Measurements from ENCODE around the gene PDZRN3.
"Not testable (repeated sequence)": the region's sequence is repeated elsewhere in the genome, so short reads cannot be mapped to it uniquely, and the experiment has no call there.

Gene PDZRN3

DNA sequence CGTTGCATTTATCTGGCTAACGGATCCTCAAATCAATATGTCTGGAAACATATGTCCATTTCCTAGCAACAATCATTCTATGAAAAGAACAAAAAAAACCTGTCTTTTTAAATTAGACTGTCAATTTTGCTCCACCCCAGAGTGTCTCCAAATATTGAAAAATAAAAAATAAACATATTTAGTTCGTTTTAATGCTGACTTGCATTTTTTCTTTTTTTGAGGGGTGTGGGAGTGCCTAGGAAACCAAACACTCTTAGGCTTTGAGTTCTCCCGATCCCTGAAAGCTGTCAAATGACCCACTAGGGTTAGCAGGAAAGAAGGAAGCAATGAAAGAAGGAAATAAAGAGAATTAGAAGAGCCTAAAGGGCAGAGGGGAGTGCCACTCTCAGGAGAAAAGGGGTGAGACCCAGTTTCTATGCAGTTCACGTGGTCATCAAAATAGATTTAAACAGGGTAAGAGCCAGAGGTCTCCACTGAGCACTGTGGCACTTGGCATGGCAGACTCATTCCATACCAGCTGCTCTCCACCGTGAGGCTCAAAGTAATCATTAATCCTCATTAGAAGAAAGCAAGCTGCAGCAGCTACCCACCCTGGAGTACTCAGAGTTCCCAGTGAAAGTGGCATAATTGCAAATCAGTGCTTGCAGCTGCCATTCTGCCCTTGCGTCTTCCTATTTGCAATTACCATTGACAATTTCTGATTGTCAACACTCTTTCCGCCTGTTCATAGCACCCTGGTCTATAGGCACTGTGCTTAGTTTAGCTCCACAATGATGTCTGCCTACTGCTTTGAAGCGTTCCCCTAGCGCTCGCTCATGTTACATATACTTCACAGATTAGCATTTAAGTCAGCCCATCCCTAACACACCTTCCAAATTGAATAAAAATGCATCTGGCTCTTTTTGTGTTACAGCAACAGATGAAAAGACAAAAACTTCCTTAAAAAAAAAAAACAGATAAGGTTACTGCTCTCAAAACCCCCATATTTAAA, 32.3 kb downstream of the PDZRN3 start:
- DNase-seq, result no peak

DNA sequence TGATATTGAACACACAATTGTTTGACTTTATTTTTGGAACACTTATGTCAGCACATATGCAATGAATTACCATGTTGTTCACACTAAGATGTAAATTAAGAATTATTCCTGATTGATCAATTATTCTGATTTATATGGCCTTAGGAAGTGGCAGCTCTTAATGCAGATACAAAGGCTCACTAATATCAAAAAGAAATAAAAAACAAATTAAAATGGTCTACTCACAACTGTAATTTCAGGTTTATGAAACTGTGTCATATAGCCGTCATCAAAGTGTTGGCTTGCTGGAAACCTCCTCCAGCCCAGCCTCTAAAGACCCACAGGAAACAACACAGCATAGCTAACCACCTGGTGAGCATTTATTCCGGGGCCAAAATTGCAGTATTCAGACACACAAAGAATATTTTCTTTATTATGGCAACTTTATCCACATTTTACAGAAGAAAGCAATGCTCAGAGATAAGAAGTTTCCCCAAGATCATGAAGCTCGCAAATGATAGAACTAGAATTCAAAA, 33.4 kb downstream of the PDZRN3 start:
- DNase-seq, result no peak

DNA sequence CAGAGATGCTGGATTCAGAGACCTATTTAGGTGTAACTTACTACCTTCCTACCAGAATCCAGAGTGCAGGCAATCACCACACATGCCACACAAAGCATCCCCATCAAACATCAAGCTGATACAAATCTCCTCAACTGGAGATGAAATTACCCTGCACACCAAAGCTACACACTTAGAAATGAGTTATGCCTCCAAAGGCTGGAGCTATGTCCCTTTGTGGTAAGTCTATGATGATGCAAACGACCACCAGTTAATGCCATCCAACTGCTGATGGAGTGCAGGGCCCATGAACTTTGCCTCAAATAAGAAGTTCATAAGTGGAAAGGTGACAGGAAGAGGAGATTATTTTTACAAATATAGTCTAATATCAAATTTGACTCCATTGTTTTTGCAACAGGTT, 38.1 kb downstream of the PDZRN3 start:
- no peak for DNase-seq

DNA sequence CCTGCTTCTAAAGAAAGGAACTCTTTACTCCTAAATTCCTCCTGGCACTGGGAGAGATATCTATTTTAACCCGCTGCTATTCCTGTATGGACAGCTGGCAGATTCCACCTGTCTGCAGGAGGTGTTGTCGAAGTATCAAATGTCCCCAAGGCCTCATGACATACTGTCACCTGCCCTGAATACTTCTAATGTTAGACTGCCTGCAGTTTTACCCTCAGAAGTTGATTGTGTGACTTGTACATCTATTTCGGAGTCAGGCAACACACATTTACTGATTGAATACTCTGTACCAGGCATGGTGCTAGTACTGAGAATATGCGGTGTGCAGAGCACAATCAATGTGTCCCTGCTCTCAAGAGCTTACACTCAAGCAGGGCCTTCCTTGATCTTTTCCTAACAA, 38.6 kb downstream of the PDZRN3 start:
- DNase-seq, result no peak

DNA sequence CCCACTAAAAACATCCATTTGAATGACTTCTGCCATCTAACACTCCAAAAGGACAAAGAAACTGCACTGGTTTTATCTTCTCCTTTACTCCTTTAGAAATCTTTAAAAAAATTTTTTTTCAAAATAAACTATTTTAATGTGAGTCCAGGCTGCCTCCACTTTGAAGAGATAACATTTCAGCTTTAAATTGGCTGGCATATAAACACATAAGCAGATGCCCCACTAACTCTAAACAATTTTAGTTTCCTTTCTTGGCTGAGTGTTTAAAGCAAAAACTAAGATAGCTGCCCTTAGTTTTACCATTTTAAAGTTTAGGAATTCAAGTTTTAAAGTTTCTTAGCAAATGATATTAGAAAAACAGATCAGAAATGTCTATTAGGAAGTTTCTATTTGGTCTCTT, 39.9 kb downstream of the PDZRN3 start:
- DNase-seq, result no peak

DNA sequence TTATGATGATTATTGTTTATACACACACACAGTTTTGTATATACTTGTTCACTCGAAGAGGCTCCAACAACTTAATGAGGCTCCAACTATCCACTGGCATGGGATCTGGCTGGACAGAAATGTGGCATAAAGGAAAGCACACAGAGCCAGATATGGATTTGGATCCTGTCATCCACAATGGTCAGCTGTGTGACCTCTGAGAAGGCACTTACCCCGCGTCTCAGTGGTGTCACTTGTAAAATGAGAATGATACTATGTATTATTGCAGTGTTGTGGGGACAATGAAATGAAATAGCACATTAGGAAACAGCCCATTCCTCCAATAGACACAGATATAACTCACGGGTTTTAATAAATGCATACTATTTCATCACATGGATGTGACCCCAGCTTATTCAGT, 42.2 kb downstream of the PDZRN3 start:
- no peak for DNase-seq

DNA sequence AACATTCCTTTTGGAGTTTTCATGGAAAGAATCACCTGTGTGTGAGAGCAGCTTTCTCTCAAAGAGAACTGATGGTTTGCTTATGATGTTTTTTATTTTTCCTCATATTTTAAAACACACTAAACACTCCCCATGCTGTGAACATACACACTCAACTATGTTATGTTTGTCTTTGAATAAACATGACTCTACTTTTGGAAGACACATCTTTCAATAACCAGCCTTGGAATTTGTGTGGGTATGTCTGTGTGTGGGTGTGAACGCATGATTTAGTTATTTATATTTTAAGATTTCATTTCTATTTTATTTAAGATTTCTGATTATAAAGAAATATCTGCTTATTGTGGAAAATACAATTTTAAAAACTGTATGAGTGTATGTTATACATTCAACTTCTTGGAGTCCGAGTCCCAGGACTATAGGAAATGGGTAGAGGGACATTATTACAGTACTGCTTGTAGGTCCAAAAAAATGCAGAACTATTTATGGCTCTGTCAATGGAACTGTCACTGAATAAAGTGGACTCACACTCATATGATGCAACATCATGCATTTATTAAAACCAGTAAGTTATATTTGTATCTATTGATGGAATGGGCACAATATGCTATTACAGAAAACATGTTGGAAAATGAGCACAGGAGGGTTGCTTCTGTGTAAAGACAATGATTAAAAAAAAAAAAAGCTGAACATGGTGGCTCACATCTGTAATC, 43.5 kb downstream of the PDZRN3 start:
- DNase-seq, result no peak

DNA sequence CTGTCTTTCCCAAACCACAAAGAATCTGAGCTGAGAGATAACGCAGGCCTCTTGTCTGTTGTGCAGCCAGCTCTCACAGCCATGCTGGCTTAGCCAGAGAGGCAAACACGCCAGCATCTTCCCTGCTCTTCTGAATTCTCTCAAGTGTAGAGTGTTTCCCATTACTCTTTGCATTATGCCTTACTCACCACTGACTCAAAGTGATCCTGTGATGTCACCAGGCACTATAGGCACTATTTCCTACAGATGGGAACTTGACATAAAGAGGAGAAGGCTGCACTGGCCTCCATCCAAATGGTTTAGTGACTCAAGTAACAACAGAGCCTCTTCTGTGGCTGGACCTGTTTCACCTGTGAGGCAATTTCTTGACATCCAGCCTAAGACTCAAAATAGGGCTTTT, 44.4 kb downstream of the PDZRN3 start:
- DNase-seq, result no peak

DNA sequence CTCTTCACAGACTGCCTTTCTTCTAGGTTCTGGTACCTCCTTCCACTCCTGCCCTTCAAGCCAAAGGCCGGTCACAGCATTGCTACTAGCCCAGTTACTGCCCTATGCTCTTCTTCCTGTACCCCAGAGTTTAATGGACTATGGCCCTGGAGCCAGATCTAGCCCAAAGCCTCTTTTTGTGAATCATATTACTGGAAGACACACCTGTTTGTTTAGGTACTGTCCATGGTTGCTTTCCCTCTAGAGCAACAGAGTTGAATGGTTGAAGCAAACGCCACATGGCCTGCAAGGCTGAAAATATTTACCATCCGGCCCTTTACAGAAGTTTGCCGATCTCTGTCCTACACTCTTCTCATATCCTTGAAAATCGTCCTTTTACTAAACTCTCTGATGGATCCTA, 47.0 kb downstream of the PDZRN3 start:
- DNase-seq, result no peak

DNA sequence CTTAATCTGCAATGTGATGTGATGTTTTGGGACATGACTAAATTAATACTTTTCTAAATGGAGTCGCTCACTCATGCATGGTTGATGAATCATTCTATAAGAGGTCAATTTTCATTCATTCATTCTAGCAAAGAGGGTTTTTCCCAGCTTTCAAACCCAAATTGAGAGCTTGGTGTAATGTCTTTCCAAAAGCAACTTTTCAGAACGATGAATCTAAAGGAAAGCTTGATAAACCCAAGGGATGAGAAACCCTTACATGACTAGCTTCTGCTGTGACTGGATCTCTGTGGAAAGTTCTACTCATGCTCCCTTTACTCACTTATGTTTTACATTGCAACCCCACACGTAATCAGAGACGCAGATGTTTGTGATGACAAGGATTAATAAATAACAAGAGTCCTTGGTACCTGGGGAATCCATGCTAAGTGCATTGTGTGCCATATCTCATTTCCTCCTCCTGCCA, 47.7 kb downstream of the PDZRN3 start:
- DNase-seq, result no peak

DNA sequence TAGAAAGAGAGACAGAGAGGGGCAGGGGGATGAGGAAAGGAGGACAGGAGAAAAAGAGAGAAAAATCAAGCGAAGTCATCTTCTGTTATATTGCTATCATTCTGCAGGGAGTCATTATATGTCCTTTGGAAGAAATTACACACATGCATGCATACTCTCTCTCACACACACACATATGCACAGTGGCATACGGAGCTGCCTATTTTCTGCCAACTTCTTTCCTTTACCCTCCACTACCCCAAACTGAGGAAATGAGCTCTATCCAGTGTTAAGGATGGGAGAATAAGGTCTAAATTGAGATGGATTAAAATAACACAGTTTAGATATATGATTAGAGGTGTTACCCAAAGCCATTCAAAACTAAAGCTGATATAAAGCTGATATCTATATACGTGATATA, 48.8 kb downstream of the PDZRN3 start:
- no peak for DNase-seq

DNA sequence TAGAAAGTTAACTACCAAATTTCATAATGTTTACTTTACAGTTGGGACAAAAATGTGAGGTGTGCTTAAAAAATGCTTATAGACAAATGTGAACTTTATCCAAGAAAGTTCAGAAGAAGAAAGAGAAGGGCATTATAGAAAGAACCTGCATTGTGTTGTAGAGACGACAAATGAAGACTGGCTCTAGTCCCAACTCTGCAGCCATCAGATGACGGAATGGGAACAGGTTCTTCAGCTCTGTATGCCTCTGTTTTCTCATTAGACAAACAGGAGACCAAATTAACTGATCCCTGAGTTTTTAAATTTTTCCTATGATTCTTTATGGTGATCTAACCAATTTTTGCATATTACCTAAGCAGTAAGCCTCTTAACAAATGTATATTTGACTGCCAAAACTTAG, 49.2 kb downstream of the PDZRN3 start:
- DNase-seq, result no peak

DNA sequence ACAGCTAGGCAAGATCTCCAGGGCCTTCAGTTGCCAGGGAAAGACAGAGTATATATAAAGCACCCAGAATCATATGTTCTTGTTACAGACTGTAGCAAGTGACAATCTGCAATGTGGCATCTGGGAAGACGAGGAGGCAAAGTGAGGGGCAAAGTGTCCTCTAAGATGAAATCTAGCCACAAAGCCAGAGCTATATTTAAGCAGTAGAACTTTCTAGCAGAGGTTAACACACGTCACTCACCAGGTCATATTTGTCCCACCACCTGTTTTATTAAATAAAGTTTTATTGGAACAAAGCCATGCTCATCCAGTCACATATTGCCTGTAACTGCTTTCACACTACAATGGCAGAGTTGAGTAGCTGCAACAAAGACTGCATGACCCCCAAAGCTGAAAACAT, 51.5 kb downstream of the PDZRN3 start:
- no peak for DNase-seq

DNA sequence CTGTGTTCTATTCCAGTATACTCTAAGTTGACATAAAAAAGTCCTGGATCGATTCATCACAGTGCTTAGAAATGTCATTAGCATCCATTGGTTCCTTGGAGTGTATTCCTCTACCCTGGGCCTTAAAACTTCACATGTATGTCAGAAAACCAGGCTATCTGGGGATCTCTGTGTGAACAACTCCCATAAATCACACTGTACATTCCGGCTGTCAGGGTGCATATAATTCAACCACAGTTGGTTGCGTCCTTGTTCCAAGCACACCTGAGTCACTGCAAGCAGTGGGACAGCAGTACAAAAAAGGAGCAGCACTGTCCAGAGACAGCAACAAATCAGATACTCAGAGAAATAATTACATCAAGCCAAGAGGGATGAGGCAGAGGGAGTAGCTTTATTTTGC, 52.4 kb downstream of the PDZRN3 start:
- no peak for DNase-seq

DNA sequence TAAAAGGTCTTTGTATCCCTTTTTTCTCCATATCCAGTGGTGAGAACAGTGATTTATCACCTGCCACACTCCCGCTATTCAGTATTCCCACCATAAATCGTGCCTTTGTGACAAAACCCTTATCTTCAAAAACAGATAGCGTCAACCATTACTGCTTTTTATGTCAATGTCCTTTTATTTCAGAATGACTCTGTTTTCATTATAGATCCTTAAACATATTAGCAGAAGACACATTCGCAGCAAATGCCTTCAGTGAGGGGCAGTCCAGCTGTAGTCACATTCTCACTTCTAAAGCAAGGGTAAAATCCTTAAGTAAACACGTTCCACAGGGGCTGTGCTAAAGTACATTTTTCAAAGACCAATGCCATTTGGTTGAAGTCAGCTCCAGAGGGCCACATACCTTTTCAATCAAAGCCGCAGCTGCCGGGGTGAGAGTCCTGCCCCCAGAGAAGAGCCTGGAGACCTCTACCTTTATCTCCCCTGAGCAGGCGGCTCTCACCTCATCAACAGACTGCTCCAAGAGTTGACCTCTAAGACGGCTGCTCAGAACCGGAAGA, 53.4 kb downstream of the PDZRN3 start:
- no peak for DNase-seq

DNA sequence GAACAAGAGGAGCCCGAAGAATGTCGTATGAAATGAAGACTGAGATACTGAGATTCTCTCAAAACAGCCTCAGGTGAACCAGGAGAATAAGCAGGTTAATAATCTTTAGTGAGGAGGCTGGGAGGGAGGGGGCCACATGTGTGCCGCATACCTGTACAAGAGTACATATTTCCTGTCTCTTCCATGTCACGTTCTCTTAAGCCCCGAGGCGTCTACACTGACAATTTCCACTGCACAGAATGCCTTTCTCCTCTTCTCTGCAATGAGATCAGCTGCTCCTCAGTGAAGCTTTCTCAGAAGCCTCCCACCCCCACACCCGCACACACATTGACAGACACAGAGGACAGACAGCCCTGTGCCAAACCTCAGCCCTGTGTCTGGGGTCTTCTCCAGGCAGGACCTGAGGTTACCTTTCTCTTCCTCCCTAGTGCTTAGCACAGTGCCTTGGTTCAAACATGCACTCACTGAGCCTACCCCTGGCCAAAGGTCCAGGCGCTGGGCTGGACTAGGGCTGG, 55.4 kb downstream of the PDZRN3 start:
- DNase-seq, result no peak

DNA sequence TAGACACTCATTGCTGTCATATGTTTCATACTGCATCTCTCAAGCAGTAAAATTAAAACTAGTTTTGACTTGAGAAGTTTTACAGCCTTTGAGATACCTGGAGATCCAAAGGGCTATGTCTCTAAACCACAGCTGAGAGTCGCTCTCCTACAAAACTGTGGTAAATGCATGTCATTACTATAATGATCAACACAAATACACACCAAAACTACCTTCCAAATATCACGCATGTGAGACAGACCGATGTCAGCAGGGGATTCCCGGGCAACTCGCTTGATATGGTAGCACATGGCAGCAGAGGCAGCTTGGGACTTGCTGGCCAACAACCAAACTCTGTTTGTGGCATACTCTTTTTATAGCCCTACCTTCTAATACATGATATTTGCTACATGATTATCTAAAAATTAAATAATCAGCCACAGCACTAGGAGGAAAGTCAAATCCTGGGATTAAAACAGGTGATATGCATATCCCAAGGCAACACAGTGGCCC, 56.3 kb downstream of the PDZRN3 start:
- DNase-seq, result no peak

DNA sequence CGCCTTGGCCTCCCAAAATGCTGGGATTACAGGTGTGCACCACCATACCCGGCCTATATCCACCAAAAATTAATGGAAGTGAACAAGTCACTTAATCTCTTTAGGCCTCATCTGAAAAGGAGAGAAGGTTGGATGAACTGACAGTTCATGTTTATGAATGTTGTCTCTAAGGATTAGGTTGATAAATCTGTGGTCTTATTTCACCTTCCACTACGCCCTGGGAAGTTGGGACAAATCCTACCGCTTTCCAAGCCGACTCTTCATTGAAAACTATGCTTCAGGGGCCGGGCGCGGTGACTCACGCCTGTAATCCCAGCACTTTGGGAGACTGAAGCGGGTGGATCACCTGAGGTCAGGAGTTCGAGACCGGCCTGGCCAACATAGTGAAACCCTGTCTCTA, 59.4 kb downstream of the PDZRN3 start:
- DNase-seq, result not testable (repeated sequence)

DNA sequence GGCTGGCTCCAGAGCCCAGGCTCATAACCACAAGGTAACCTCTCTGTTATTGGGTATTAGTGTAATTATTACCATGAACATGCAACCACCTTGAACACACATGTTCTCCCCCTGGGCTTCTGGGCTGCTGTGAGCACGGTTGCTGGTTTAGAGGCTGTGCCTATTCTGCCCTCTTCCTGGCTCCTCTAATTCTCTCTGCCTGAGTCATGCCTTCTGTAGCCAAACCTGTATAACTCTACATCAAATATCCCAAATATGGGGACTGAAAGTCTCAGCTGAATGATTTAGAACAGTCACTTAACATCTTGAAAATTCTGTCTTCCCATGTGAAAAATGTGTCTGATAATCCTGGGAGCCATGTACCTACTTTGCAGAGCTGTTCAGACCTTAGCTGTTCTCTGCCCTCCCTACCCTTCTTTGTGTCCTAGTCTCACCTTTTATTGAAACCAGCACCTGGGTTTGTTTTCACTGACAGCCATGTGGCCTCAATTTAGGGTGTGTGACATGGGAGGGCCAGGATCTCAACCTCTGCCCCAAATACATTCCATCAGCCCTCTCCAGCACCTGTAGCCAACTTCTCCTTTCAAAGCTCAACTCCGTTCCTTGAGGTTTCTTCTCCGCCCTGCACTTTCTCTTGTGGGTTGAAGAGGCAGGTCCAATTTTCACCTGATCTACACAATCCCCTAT, 60.7 kb downstream of the PDZRN3 start:
- no peak for DNase-seq

DNA sequence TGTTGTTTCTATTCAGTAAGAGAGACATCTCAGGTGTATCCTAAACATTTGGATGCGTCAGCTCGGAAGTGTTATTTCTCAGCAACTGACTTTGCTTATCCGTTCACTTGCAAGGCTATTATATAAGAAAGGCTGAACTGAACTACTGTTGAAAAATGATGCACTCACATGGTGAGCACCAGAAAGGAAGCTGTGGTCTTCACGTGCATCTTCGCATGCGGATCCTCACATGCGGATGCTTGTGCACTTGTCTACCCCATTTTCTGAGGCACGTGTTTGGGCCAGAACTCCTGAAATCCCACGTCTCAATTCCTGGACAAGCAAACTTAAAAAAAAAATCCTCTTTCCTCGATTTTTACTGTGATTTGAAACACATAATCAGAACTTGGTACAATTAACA, 63.2 kb downstream of the PDZRN3 start:
- DNase-seq, result no peak

DNA sequence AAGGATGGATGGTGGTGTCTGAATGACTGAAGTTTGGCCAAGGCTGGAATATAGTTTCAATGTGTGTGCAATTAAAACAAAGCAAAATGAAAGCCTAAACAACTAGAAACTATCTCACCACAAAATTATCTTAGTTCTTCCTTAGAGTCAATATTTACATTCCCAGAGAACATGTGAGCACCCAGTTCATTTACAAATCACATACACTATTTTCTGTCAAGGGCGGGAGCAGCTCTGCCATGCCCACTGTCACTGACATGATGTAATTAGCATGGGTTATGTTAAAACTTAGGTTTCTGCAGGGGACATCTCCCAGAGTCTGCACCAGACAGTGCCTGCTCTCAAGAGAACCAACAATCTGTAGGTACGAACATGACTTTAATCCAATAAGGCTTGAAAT, 65.0 kb downstream of the PDZRN3 start:
- no peak for DNase-seq

All from hypothalamus (tissue), 51 donors.